HG03442 (cell line): Measurements from ENCODE around the gene CHD9.
A peak's percentile ranks its signal among the peaks of the same experiment; 100 is the strongest.

Source experiments
- ATAC-seq: cut with Tn5 transposase; IDR thresholded peaks from one replicate; pipeline ENCODE4 v1.9.1; 2021; ENCODE audit warnings: mild to moderate bottlenecking, moderate library complexity; ENCODE audit not compliant: unreplicated experiment

The CHD9 gene

GRCh38 chr16:53093162-53093744 is 38.5 kb downstream of the CHD9 start:
- no peak for ATAC-seq

GRCh38 chr16:53094013-53094630 is 39.3 kb downstream of the CHD9 start:
- ATAC-seq = peak; percentile 36

GRCh38 chr16:53097190-53097589 is 42.4 kb downstream of the CHD9 start:
- ATAC-seq = no peak

GRCh38 chr16:53098526-53099317 is 43.9 kb downstream of the CHD9 start:
- peak; percentile 57 for ATAC-seq

- peak; percentile 45 for ATAC-seq
Measured at GRCh38 chr16:53099318-53100130, 44.7 kb downstream of the CHD9 start.

GRCh38 chr16:53100131-53100748 is 45.4 kb downstream of the CHD9 start:
- ATAC-seq = no peak

GRCh38 chr16:53100889-53101288 is 46.1 kb downstream of the CHD9 start:
- no peak for ATAC-seq

- no peak for ATAC-seq
Measured at GRCh38 chr16:53103811-53104210, 49.0 kb downstream of the CHD9 start.

GRCh38 chr16:53105565-53105964 is 50.8 kb downstream of the CHD9 start:
- ATAC-seq = no peak

- ATAC-seq = peak; percentile 60
Measured at GRCh38 chr16:53111078-53111791, 56.4 kb downstream of the CHD9 start.

GRCh38 chr16:53112015-53112414 is 57.2 kb downstream of the CHD9 start:
- ATAC-seq = no peak

GRCh38 chr16:53115047-53115446 is 60.3 kb downstream of the CHD9 start:
- ATAC-seq = no peak

- ATAC-seq = no peak
Measured at GRCh38 chr16:53115773-53116172, 61.0 kb downstream of the CHD9 start.

- ATAC-seq = no peak
Measured at GRCh38 chr16:53121043-53121620, 66.3 kb downstream of the CHD9 start.

GRCh38 chr16:53121661-53122060 is 66.9 kb downstream of the CHD9 start:
- no peak for ATAC-seq

- no peak for ATAC-seq
Measured at GRCh38 chr16:53123747-53124146, 69.0 kb downstream of the CHD9 start.

GRCh38 chr16:53126390-53126789 is 71.6 kb downstream of the CHD9 start:
- no peak for ATAC-seq

- no peak for ATAC-seq
Measured at GRCh38 chr16:53129281-53130158, 74.7 kb downstream of the CHD9 start.
